HG03558 (cell line): Measurements from ENCODE around the gene HDAC4.

Experiments
- ATAC-seq: cut with Tn5 transposase; IDR thresholded peaks from one replicate; pipeline ENCODE4 v1.9.1; 2021; ENCODE audit warnings: moderate number of reproducible peaks; ENCODE audit not compliant: unreplicated experiment; ENCODE audit errors: extremely low read depth

The HDAC4 gene

DNA sequence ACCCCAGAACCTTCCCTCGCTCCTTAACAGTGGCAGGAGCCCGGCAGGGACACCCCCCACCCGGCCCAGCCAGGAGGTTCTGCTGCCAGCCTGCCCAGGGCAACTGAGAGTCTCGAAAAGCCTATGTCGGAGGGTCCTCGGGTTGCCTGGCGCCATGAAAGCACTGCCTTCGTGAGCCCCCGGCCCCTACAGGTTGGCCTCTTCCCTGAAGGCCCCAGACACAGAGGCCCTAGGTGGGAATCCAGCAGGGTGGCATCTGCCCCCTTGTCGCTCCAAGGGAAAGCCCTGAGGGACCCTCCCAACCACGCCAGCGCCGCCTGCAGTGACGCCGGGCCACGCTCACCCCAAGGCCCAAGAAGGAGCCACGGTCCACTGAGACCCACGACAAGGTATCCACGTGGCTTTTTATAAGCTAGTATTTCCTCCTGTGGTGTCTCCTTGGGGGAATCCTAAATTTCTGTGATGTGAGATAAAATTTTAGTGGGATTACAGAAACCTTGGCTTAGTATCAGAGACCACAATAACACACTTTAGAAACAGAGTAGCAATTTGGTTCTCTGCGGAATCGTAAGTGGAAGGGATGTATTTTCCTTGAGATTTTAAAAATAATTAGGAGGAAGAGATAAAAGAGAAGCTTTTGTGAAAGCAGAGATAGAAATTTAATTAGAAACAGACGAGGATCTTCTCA lies 138.9 kb downstream of the HDAC4 start:
- no peak for ATAC-seq

GRCh38 chr2:239261356-239261755 lies 139.5 kb downstream of the HDAC4 start:
- ATAC-seq, result no peak

DNA sequence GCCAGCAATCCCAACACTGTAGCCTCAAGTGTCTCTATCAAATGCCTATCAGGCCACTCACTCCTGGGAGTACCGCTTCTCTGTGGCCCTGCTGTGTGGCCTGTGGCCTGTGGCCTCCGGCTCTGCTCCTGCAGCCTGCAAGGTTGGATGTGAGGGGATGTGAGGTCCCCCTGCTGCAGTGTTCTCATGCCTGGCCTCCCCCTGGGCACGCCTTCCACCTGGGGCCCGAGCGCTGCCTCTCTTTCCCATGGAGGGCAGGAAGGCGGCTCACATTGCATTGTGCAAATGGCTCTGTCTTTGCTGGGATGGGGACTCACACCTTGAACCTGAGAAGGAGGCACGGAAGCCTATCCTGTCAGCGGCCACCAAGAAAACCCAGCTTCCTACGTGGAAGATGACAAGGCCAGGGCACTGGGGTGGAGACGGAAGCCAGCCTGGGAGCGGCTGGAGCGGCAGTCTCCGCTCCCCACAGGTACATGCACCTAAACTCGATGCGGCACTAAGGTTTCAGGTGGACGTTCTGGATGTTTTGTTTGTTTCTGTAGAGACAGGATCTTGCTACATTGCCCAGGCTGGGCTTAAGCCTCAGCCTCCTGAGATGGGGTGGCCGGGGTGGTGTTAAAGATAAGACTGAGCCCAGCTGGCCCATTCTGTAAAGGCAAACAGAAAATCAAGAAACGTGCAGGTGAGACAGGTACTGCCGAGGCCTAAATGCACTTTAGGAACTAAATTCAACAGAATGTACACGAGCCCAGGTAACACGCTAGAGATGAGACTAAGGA lies 140.1 kb downstream of the HDAC4 start:
- no peak for ATAC-seq

DNA sequence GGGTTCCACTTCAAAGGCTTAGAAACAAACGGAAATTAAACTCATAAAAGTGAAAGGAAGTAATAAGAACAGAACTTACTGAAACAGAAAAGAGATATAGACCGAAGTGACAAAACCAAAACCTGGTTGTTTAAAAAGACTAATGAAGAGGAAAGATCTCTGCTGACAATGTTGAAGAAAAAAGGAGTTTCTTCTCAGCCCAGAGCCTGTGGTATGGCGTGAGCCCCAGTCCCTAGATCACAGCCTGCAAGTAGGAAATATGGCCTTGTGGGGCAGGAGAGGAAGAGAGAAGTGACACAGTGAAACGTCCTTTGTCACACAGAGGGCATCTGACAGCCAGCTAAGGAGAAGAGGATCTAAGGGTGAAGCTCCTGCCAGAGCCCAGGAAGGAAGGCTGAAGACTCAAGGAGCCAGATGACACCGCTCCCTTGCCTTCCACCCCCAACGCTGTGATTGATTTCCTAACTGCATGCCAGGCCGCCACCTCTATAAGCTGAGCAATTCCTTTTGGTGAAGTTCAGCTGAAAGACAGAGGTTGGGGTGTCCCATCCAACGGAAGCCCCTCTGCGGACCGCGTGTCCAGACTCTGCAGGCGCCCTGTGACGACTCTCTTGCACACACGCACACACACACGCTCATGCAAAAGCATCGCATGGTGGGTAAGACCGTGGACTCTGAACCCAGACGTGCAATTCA lies 141.1 kb downstream of the HDAC4 start:
- ATAC-seq, result no peak

DNA sequence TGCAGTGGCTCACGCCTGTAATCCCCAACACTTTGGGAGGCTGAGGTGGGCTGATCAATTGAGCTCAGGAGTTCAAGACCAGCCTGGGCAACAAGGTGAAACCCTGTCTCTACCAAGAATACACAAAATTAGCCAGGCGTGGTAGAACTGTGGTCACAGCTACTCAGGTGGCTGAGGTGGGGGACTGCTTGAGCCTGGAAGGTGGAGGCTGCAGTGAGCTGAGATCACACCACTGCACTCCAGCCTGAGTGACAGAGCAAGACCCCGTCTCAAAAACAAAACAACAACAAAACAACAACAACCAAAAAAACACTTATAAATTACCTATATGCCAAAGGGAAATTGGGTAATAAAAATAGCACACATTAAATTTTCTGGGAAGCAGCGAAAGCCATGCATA lies 141.6 kb downstream of the HDAC4 start:
- no peak for ATAC-seq

DNA sequence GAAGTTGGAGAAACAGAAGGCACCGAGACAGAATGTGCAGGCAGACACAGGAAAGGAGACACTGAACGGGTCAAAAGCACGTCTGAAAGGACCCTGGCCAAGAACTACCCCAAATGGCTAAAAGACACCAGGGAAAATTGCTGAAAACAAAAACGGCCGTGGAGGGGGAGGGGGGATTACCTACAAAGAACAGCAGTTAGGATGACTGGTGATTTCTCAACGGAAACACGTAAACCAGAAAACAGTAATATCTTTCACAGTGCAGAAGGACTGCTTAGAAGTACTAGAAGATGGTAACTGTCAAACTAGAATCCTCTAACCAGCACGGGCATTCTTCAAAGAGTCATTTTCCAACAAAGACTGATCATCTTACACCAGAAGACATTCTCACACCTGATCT lies 142.6 kb downstream of the HDAC4 start:
- no peak for ATAC-seq

DNA sequence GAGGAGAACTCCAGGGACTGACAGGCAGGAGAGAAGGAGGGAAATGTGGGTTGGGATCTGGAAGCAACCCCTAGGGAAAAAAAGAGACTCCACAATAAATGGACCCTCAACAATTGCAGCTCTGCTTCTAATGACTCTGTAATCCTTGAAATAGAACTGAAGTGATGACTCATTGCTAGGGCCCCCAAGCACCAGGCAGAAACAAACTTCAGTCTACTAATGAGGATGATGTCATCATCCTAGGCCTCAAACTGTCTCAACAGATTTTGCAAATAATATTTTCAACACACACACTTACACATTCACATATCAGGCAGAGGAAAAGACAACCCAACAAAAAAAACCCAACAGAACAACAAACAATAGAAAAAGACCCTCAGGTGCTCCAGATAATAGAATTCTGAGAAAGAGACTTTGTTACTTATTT lies 143.3 kb downstream of the HDAC4 start:
- ATAC-seq, result no peak

DNA sequence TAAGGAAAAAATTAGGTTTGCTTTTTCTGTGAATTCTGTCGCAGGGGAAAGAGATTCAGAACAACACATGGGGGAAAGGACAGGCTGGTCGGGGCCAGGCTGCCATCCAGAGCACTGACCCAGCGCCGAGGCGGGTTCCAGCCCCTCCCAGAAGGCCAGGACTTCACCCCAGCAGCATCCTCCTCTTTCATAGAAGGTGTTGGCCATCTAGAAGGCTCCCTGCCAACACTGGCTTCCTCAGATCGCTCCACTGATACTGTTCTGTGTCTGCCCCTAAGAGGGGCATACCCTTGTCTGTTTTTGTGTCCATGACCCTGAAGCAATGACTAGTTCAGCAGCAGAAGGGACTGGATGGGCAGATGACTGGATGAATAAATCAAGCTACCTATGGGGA lies 144.5 kb downstream of the HDAC4 start:
- ATAC-seq, result no peak

DNA sequence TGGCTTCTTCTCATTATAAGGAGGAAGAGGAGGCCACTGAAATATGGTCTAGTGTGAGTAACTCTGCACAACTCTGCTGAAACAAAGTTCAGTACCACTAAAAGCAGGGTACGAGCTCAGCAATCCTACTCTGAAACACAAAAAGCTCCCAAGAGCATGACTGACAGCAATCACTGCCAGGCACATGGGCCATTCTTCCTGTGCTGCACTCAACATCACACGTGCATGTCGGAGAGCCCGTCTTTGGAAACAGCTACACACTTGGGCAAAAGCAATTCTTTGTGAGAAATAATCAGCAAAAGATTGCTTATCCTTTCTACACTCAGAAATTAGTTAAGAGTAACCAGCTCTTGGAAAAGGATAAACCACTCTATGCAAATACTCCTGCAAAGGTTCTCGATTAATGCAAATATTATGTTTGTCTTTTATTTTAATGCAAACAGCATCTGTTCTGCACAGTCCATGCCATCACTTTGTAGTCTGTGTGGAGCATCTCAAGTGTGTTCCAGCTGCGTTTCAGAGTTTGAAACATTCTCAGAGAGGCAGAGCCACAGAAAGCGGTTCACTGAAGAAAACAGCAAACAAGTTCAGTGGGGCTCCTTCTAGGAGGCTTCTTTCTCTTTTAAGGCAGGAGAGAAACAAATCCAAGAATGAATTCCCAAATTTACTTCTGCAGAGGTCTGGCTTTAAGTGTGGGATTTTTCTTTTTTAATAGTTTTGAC lies 145.0 kb downstream of the HDAC4 start:
- ATAC-seq, result no peak

- no peak for ATAC-seq
These were observed 145.6 kb downstream of the HDAC4 start for GRCh38 chr2:239255218-239255617.

DNA sequence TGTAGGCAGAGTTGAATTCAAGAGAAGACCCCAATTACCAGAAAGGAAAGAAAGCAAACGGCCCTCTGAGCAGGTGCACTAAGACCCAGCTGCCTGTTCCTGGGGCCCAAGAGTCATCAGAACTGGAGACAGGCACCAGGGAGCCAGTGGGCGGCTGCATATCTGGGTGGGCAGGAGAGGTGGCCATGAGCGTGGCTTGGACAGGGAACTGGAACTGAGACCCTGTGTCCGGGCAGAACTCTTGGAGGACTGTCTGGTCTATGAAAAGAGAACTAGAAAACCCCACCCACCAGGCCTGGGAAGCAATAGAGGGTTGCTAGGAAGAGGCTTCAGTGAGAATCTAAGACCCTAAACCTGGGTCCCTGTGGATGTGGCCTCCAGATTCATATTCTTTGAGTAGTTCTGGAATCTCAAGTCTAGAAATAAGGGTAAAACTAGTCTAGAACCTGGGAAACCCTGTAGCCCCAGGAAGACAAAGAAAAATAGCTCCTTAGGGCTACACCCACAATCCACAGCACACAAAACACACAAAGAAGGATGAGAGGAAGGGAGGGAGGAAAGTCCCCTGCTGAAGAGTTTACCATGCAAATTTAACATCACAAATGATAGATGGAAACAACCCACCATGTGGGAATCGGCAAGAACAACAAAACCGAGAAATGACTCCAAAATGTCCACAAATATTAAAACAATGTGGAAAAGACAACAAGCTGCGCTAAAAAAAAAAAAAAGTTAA lies 147.0 kb downstream of the HDAC4 start:
- no peak for ATAC-seq

DNA sequence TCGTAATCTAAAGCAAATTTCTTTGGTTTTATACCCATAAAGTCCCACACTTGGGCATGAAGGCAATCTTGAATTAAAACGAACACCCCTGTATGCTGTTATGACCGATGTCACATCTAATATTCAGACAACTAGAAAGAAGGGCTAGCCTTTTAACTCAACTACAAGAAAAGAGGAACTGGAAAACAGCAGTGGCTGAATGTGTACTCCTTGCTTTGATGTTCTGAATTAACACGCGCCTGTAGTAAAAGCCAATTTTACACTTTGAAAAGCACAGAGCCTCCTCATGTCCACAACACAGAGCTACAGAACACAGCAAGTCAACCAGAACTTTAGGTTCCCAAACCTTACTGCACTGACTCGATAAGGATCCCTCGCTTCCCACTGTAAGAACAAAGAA lies 147.6 kb downstream of the HDAC4 start:
- ATAC-seq, result no peak

DNA sequence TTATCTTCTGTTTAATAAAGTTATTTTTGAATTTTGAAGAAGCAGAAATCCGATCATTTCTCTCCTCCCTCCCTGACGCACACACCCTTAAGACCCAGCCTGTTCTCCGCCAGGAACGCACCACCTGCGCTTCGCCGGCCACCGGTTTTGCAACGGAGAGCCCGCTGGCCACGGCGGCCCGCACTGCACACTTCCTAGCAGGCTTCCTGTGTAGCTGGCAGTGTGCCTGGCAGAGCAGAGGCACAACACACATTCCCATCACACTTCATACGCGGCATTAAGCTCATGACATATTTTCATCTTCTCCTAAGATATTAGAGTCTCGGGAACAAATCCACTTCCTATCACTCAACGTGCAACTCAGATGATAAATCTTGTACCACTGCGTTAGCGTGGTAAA lies 148.0 kb downstream of the HDAC4 start:
- ATAC-seq, result no peak

GRCh38 chr2:239252393-239252792 lies 148.4 kb downstream of the HDAC4 start:
- ATAC-seq, result no peak

GRCh38 chr2:239251971-239252370 lies 148.8 kb downstream of the HDAC4 start:
- no peak for ATAC-seq

DNA sequence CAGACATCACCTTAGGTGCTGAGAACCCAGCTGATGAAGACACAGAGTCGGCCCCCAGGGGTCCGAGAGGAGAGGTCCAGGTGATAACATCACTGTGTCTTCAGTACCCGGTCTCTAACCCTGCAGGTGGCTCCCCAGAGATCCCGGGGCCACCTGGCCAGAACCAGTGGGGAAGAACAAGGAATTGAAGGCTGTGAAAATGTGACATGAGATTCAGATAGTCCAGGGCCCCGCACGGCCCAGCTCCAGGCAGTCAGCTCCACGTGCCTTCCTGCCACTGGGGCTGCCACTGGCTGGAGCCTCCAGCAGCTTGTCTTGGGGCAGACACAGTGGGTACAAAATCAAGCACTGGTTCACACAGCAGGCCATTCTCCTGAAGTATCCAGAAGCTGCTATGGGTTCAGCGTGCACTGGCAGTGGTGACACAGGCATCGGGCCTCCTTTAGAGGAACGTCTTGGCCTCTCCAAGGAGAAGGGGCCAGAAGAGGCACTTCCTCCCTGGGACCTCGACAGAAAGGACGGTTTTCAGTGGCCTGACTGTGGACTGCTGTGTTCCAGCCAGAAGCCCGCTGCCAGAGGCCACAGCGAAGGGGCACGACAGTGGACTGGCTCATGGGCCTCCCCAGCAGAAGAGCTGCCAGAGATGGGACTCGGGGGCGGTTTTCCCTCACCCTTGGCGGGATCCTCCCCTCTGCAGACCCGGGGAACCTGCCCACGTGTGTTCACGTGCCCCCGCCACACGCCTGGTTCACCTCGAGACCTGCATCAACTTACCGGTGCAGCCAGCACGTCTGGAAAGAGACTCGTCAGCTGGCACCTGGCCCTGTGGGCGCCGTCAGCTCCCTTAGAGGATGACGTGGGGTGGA lies 150.4 kb downstream of the HDAC4 start:
- no peak for ATAC-seq

- no peak for ATAC-seq
These were observed 151.0 kb downstream of the HDAC4 start for GRCh38 chr2:239249776-239250175.

- no peak for ATAC-seq
These were observed 151.8 kb downstream of the HDAC4 start for GRCh38 chr2:239249048-239249447.
